HG03060 (cell line): ENCODE measurements around the gene FRMD6.

Source experiments
- ATAC-seq: cut with Tn5 transposase; IDR thresholded peaks from one replicate; pipeline ENCODE4 v1.9.1; 2021; ENCODE audit warnings: low read depth, moderate number of reproducible peaks; ENCODE audit not compliant: unreplicated experiment

FRMD6 gene

GRCh38 chr14:51661504-51661903 is 9.8 kb downstream of the FRMD6 start:
- no peak for ATAC-seq

DNA sequence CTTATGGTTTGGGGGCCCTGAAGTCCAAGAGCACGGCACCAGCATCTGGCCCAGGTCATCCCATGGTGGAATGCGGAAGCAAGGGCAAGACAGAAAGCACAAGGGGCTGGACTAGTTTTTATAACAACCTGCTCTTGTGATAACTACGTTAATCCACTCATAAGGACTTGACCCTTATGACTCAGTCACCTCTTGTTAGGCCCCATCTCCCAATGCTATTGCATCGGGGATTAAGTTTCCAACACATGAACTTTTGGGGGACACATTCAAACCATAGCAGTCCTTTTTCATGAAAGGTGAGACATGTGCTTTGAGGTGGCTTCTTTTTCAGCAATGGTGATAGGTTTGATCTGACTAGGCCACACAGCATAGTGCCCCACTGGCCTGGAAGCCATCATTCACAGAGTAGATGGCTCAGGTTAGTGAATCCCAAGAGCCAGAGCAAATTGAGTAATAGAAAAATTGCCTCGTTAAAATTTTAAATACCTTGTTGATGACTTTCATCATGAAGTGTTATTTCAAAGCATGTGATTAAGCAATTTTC is 12.1 kb downstream of the FRMD6 start:
- no peak for ATAC-seq

DNA sequence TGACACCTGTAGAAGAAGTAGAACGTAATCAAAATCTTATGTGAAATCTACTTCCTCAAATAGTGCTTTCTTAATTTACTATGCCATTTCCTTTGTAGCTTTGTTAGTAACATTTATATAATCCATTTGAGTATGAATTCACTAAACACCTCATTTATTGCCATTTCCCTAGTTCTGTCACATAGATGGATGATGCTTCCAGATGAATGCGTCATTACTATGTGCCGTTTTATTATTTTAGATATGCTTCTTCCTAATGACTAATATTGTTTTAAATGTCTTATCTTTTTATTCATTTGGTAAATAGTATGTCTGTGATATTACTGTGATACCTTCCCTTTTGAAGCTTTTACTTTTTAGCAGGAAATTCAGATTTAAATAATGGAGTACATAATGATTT is 14.4 kb downstream of the FRMD6 start:
- no peak for ATAC-seq

GRCh38 chr14:51666826-51667225 is 15.1 kb downstream of the FRMD6 start:
- no peak for ATAC-seq

GRCh38 chr14:51668870-51669269 is 17.2 kb downstream of the FRMD6 start:
- no peak for ATAC-seq

DNA sequence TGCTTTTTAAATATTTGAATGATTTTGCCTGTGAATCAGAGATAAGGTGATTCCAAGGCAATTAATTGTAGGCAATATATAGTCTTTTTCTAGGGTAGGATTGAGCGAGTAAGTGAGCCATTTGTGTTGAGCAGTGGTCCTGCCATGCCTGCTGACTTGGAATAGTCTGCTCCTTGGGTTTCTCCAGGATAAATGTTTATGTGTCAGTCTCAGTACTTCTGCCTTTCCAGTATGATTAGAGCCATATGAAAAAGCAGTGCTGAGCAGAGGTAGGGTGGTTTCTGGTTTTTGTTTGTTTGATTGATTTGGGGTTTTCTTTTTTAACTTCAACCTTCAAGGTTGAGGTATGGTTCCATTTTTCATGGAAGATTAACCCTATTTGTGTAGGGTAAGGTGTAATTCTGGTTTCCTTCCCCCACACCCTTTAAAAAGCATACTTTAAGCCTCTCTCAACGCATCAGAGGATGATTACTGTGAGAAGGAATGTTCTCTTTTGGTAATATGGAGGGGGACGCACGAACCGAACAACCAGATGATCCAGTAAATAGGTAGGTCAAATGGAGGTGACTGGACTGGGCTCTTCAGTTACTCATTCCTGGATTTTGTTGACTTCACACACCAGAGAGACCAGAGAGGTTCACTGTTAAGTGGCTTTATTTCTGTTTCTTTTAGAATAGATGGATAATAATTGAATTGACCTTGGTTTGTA is 22.7 kb downstream of the FRMD6 start:
- no peak for ATAC-seq

DNA sequence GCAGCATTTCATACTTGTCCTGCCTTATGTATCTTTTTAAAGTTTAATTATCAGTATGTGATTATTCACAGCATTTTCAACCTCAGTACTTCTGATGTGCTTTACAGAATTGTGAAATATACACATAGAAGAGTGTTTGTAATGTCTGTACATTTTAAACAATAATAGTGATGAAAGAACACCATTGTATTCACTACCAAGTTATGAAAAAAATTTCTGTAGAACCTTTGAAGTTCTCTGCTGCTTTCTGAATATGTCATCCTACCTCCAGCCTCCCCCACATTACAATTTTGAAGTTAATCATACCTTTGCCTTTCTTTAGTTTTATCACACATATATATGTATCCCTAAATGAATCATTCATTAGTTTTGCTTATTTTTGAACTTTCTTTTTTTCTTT is 24.8 kb downstream of the FRMD6 start:
- no peak for ATAC-seq

- no peak for ATAC-seq
Measured at GRCh38 chr14:51677266-51677665, 25.6 kb downstream of the FRMD6 start.

DNA sequence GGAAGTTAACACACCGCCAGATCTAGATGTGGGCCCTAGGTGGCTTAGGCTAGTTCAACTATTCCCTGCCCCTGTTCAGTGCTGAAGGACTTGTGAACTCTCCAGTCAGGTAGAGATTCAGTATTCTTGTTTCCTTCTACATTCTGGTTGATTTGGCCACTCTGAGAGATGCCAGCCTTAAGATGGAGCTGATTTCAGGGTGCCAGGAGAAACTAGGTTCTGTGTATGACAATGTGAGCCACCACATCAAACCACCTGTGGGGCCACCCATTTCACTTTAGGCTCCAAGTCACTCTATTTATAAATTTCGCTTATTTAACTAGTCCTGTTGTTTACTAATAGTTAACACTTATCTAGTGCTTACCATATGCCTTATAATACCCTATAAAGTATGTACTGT is 26.0 kb downstream of the FRMD6 start:
- ATAC-seq = no peak

GRCh38 chr14:51680031-51680430 is 28.3 kb downstream of the FRMD6 start:
- ATAC-seq = no peak

DNA sequence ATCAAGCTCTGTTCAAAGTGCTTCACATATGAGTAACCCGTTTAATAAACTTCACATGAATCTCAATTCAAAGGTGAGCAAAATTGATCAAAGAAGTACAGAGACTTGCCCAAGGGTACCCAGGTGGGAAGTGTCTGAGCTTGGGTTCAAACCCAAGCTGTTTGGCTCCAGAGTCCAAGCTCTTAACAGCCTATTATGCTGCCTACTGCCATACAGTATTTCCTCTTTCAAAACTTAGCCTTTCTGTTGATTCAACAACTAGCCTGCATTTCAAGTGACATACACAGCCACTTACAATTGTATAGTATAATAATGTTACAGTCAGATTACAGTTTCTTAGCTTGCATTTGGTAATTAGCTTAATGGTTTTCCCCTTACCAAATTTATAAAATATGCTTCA is 29.7 kb downstream of the FRMD6 start:
- no peak for ATAC-seq

DNA sequence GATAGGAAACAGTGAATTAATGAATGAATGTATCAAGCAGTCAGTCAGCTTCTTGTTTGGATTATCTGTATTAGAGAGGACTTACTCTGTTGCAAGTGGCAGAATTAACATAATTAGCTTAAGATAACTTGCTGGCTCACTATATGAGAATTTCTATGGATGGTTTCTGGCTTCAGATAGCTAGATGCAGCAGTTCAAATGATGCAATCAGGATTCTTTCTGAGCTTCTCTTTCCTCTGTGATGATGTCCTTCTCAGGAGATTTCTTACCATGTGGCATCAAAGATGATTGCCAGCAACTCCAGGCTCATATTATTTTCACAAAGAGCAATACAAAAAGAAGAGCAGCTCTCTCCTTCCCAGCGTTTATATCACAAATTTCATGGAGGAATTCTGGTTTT is 30.7 kb downstream of the FRMD6 start:
- ATAC-seq = no peak

GRCh38 chr14:51684760-51685159 is 33.0 kb downstream of the FRMD6 start:
- no peak for ATAC-seq

- ATAC-seq = no peak
Measured at GRCh38 chr14:51691176-51691575, 39.5 kb downstream of the FRMD6 start.

GRCh38 chr14:51692646-51693045 is 40.9 kb downstream of the FRMD6 start:
- ATAC-seq = no peak

- no peak for ATAC-seq
Measured at GRCh38 chr14:51697848-51698247, 46.1 kb downstream of the FRMD6 start.

- no peak for ATAC-seq
Measured at GRCh38 chr14:51701951-51702350, 50.2 kb downstream of the FRMD6 start.

GRCh38 chr14:51703787-51704186 is 52.1 kb downstream of the FRMD6 start:
- no peak for ATAC-seq

DNA sequence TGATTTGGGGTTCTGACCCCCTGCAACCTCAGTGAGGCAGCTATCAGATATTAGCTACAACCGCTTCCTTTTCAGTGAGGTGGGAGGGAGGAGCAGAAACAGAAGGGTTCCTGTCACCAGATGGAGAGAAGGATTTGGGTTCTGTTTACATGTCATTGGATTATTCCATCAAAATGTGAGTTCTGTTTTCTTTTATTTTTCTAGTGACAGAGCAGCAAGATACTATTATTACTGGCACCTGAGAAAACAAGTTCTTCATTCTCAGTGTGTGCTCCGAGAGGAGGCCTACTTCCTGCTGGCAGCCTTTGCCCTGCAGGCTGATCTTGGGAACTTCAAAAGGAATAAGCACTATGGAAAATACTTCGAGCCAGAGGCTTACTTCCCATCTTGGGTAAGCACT is 52.8 kb downstream of the FRMD6 start:
- ATAC-seq = no peak

- no peak for ATAC-seq
Measured at GRCh38 chr14:51707327-51707726, 55.6 kb downstream of the FRMD6 start.

DNA sequence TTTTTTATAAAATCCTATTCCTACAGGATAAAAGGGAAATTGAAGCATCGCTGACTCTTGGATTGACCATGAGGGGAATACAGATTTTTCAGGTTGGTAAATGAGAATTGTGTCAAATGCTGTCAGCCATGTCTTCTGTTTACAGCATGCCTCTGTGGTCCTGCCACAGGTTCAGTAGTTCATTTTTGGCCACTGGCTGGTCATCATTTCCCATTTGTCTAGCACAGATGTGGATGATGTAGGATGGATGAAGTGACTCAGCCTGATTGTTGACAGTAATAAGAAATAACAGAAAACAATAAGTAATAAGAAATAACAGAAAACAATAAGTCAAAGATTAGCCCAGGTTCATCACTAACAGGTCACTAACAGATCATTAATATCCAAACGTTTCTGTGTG is 59.8 kb downstream of the FRMD6 start:
- ATAC-seq = no peak

- no peak for ATAC-seq
Measured at GRCh38 chr14:51715250-51715649, 63.5 kb downstream of the FRMD6 start.

DNA sequence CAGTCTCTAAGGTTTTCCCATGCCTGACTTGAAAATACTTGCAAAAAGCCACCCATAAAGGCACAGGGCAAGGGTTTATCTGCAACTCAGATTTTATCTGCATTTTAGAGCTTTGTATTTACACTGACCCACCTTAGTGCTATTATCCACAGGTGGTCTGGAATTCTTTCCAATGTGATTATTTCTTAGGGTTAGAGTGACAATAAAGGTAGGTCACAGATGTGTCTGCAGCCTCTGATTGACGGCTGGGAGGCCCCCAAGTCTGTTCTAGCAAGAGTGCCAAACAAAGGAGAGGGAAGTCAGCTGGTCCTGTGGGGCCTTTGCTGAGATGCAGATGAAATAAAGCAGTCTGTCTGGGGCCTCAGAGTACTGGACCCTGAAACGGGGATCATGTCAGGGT is 64.0 kb downstream of the FRMD6 start:
- no peak for ATAC-seq
